IMR-90 (cell line): Measurements from ENCODE around the gene NOX3. TPM values are rescaled to one million over a fixed set of nuclear protein-coding genes. Genes with fewer than 3 reads are reported as not detected.
A peak's percentile ranks its signal among the peaks of the same experiment; 100 is the strongest.

Experiments used
- ATAC-seq: fragments of 200-7000 bp; cut with Tn5 transposase; 2 replicates; pipeline ENCODE4 v1.9.1; 2020; ENCODE audit warnings: low read depth, mild to moderate bottlenecking, moderate library complexity
- BruUV-seq: library from RNA; stranded (reverse); fragments of 400-500 nt; replicated peaks from 2 replicates; lab custom pipeline; 2021; lab: Mats Ljungman, UMichigan
- CTCF ChIA-PET: fragments of 300-600 bp; formaldehyde crosslinking; extraction: SDS; loops from one replicate; lab custom pipeline; 2021; ENCODE audit warnings: antibody characterized with exemption; lab: Yijun Ruan, JAX
- POLR2A ChIA-PET: fragments of 300-600 bp; sonication (Branson Sonifier 250); formaldehyde crosslinking; loops from one replicate; lab custom pipeline; 2022; ENCODE audit warnings: antibody characterized with exemption; ENCODE audit not compliant: unreplicated experiment; lab: Charles Lee
- DNase-seq: peaks from one replicate; pipeline ENCODE4 v3.0.0; 2013
- H2AFZ ChIP-seq: replicated peaks from 2 replicates; pipeline ENCODE3; 2013; ENCODE audit warnings: low read length, mild to moderate bottlenecking; ENCODE audit not compliant: poor library complexity
- H2AK5ac ChIP-seq: 2 replicates; pipeline ENCODE4 v1.6.1; 2013; ENCODE audit warnings: low read depth, low read length, inconsistent platforms
- H2AK9ac ChIP-seq: replicated peaks from 2 replicates; pipeline ENCODE3; 2013; ENCODE audit warnings: mild to moderate bottlenecking, low read depth, low read length, moderate library complexity; ENCODE audit not compliant: poor library complexity
- H2BK120ac ChIP-seq: 2 replicates; pipeline ENCODE4 v1.6.1; 2013; ENCODE audit warnings: low read depth, low read length, inconsistent platforms
- H2BK15ac ChIP-seq: 3 replicates; pipeline ENCODE4 v1.6.1; 2013; ENCODE audit warnings: low read depth, low read length, inconsistent platforms
- H2BK20ac ChIP-seq: 2 replicates; pipeline ENCODE4 v1.6.1; 2013; ENCODE audit warnings: low read depth, mild to moderate bottlenecking, inconsistent platforms, low read length, moderate library complexity
- H2BK5ac ChIP-seq: 2 replicates; pipeline ENCODE4 v1.6.1; 2013; ENCODE audit warnings: mild to moderate bottlenecking, low read depth, low read length, inconsistent platforms; ENCODE audit not compliant: poor library complexity, severe bottlenecking
- H3K14ac ChIP-seq: replicated peaks from 2 replicates; pipeline ENCODE4 v1.6.1; 2013; ENCODE audit warnings: low read depth, low read length, inconsistent platforms
- H3K18ac ChIP-seq: 2 replicates; pipeline ENCODE4 v1.6.1; 2013; ENCODE audit warnings: low read depth, low read length, control low read depth
- H3K23ac ChIP-seq: 2 replicates; pipeline ENCODE4 v1.6.1; 2013; ENCODE audit warnings: low read depth, low read length, inconsistent platforms
- H3K27ac ChIP-seq: 2 replicates; pipeline ENCODE4 v1.5.1; 2013; ENCODE audit warnings: mild to moderate bottlenecking, control low read depth, low read length; ENCODE audit not compliant: insufficient read depth
- H3K27me3 ChIP-seq: 2 replicates; pipeline ENCODE4 v1.6.1; 2013; ENCODE audit warnings: low read length; ENCODE audit not compliant: control insufficient read depth, insufficient read depth
- H3K36me3 ChIP-seq: 2 replicates; pipeline ENCODE4 v1.6.1; 2013; ENCODE audit warnings: low read length, mixed read lengths; ENCODE audit not compliant: control insufficient read depth, insufficient read depth
- H3K4ac ChIP-seq: 2 replicates; pipeline ENCODE4 v1.6.1; 2013; ENCODE audit warnings: low read depth, low read length, inconsistent platforms
- H3K4me1 ChIP-seq: 2 replicates; pipeline ENCODE4 v1.6.1; 2013; ENCODE audit warnings: low read length, mixed read lengths; ENCODE audit not compliant: control insufficient read depth, insufficient read depth
- H3K4me2 ChIP-seq: 2 replicates; pipeline ENCODE4 v1.6.1; 2013; ENCODE audit warnings: low read depth, mild to moderate bottlenecking, control low read depth, low read length, moderate library complexity
- H3K4me3 ChIP-seq: 2 replicates; pipeline ENCODE4 v1.5.1; 2013; ENCODE audit warnings: low read depth, mild to moderate bottlenecking, control low read depth, low read length, moderate library complexity; ENCODE audit not compliant: insufficient read depth
- H3K56ac ChIP-seq: 2 replicates; pipeline ENCODE4 v1.6.1; 2013; ENCODE audit warnings: low read length, inconsistent platforms; ENCODE audit not compliant: insufficient read depth; ENCODE audit errors: extremely low read depth
- H3K79me1 ChIP-seq, 2 experiments: 2 replicates each; pipeline ENCODE4 v1.6.1; 2013; ENCODE audit warnings: low read length in 2 of 2, inconsistent platforms in 1 of 2, low read depth in 1 of 2
- H3K9ac ChIP-seq: 2 replicates; pipeline ENCODE4 v1.6.1; 2013; ENCODE audit warnings: low read depth, low read length, control low read depth
- H3K9me1 ChIP-seq: 2 replicates; pipeline ENCODE4 v1.6.1; 2013; ENCODE audit warnings: low read length, inconsistent platforms; ENCODE audit not compliant: insufficient read depth
- H3K9me3 ChIP-seq: 2 replicates; pipeline ENCODE4 v1.6.1; 2013; ENCODE audit warnings: low read length; ENCODE audit not compliant: control insufficient read depth, insufficient read depth
- H4K20me1 ChIP-seq: 2 replicates; pipeline ENCODE4 v1.6.1; 2013; ENCODE audit warnings: low read length, inconsistent platforms; ENCODE audit not compliant: insufficient read depth
- H4K5ac ChIP-seq: 2 replicates; pipeline ENCODE4 v1.6.1; 2013; ENCODE audit warnings: mild to moderate bottlenecking, low read depth, low read length, control low read depth
- H4K8ac ChIP-seq, 2 experiments: 2 replicates each; pipeline ENCODE4 v1.6.1; 2013; ENCODE audit warnings: low read depth in 2 of 2, low read length in 2 of 2, control low read depth in 1 of 2, inconsistent platforms in 1 of 2
- H4K91ac ChIP-seq: 2 replicates; pipeline ENCODE4 v1.6.1; 2013; ENCODE audit warnings: low read depth, low read length, inconsistent platforms; ENCODE audit not compliant: insufficient read depth
- BHLHE40 ChIP-seq: fragments of 150-350 bp; IDR thresholded peaks from 2 replicates; pipeline ENCODE4 v1.6.1; 2016; ENCODE audit warnings: mild to moderate bottlenecking, low read depth, low read length
- CEBPB ChIP-seq: IDR thresholded peaks from 2 replicates; pipeline ENCODE4 v1.6.1; 2012; ENCODE audit warnings: low read depth, low read length, improper control_type of control experiment
- CHD1 ChIP-seq: IDR thresholded peaks from 2 replicates; pipeline ENCODE4 v1.6.1; 2012; ENCODE audit warnings: low read depth, low read length, improper control_type of control experiment
- CTCF ChIP-seq: conservative IDR thresholded peaks from 2 replicates; pipeline ENCODE4 v1.5.1; 2012; ENCODE audit warnings: mild to moderate bottlenecking, low read depth, low read length, improper control_type of control experiment
- ELK1 ChIP-seq: fragments of 150-350 bp; IDR thresholded peaks from 2 replicates; pipeline ENCODE4 v1.6.1; 2016; ENCODE audit warnings: low read depth, mild to moderate bottlenecking, low read length, moderate library complexity, borderline replicate concordance
- FOS ChIP-seq: fragments of 150-350 bp; IDR thresholded peaks from 2 replicates; pipeline ENCODE4 v1.6.1; 2016; ENCODE audit warnings: low read depth, low read length
- MAFK ChIP-seq: IDR thresholded peaks from 2 replicates; pipeline ENCODE4 v1.6.1; 2012; ENCODE audit warnings: low read depth, low read length, improper control_type of control experiment
- MAZ ChIP-seq: IDR thresholded peaks from 2 replicates; pipeline ENCODE4 v1.6.1; 2012; ENCODE audit warnings: low read depth, mild to moderate bottlenecking, low read length, improper control_type of control experiment, moderate library complexity, borderline replicate concordance
- MXI1 ChIP-seq: IDR thresholded peaks from 2 replicates; pipeline ENCODE4 v1.6.1; 2012; ENCODE audit warnings: low read depth, mild to moderate bottlenecking, low read length, moderate library complexity, borderline replicate concordance
- NFE2L2 ChIP-seq: fragments of 150-350 bp; IDR thresholded peaks from 2 replicates; pipeline ENCODE4 v1.6.1; 2016; ENCODE audit warnings: low read depth, mild to moderate bottlenecking, low read length
- POLR2A ChIP-seq: IDR thresholded peaks from 2 replicates; pipeline ENCODE4 v1.6.1; 2012; ENCODE audit warnings: mild to moderate bottlenecking, low read depth, low read length
- RAD21 ChIP-seq: IDR thresholded peaks from 2 replicates; pipeline ENCODE4 v1.6.1; 2012; ENCODE audit warnings: low read length, improper control_type of control experiment
- RCOR1 ChIP-seq: IDR thresholded peaks from 2 replicates; pipeline ENCODE4 v1.6.1; 2012; ENCODE audit warnings: mild to moderate bottlenecking, low read length, improper control_type of control experiment; ENCODE audit not compliant: insufficient replicate concordance
- SMC3 ChIP-seq: fragments of 150-350 bp; IDR thresholded peaks from 2 replicates; pipeline ENCODE4 v1.6.1; 2016; ENCODE audit warnings: low read depth, mild to moderate bottlenecking, antibody characterized with exemption, low read length, moderate library complexity
- USF2 ChIP-seq: fragments of 150-350 bp; IDR thresholded peaks from 2 replicates; pipeline ENCODE4 v1.6.1; 2017; ENCODE audit warnings: mild to moderate bottlenecking, antibody characterized with exemption, low read length, low read depth
- WGBS, 2 experiments: methylation state at CpG; one replicate each; pipeline versions ENCODE4 v1.1.5 to v1.1.7; 2013; ENCODE audit warnings: missing lambda C conversion rate in 2 of 2; ENCODE audit not compliant: insufficient read length in 1 of 2; ENCODE audit errors: extremely low coverage in 2 of 2; 5-methylcytosine and 5-hydroxymethylcytosine counted together
- dilution Hi-C: fragments of 300-500 bp; cut with HindIII; formaldehyde crosslinking; loops from one replicate; pipeline ENCODE4 v1.14.3; 2018; ENCODE audit warnings: low sequenced_read_pairs; ENCODE audit not compliant: unreplicated experiment
- in situ Hi-C: fragments of 300-500 bp; cut with MboI; formaldehyde crosslinking; loops from 3 replicates; pipeline ENCODE4 v1.14.3; 2019; ENCODE audit warnings: low sequenced_read_pairs, inconsistent platforms, mixed read lengths
- intact Hi-C: fragments of 100-400 bp; cut with micrococcal nuclease; formaldehyde crosslinking; loops from 2 replicates; pipeline ENCODE4 v1.10.0; 2022
- polyA plus RNA-seq, 3 experiments: library from polyadenylated mRNA; depleted of rRNA; stranded (reverse); fragments of >200 nt; gene quantifications; 2 replicates each; pipeline ENCODE4 v1.2.3, GENCODE V29; 2012; ENCODE audit warnings: low replicate concordance in 1 of 3
- total RNA-seq: library from RNA; depleted of rRNA; stranded (reverse); fragments of >200 nt; gene quantifications from 2 replicates; pipeline ENCODE4 v1.2.3, GENCODE V29; 2012

The NOX3 gene
- total and polyA plus RNA-seq, 2 of the 4 experiments (the other 2 are of a cell fraction): not detected

GRCh38 chr6:155498370-155498769 lies 42.7 kb upstream of the NOX3 start:
- H4K8ac ChIP-seq: peak overlapping the region; percentile 27 to 55; a peak in 2 of 4 replicates
- no peaks in the 10 kb centered on the region for H3K79me1 ChIP-seq
- in situ Hi-C loops (loop anchor here (5.0 to 10.0 kb wide), 2 partner anchors 171 to 314 kb away; no protein-coding TSS in a partner anchor), intact Hi-C loops (loop anchor here (5.0 kb wide), 1 partner anchor 321 kb away; no protein-coding TSS in a partner anchor), dilution Hi-C loops (no loop called here)
- no peak overlapping the region for H3K56ac ChIP-seq
- no peaks in the 10 kb centered on the region for H4K20me1 ChIP-seq
- DNase-seq (peak; percentile 39), ATAC-seq (no peak)
- H3K9ac ChIP-seq: peak overlapping the region; percentile 10; the same call in 1 of the 2 replicates
- peak overlapping the region; percentile 21 for H2BK5ac ChIP-seq
- H3K4me3 ChIP-seq: no peak overlapping the region
- no peak overlapping the region for H3K4me2 ChIP-seq
- peak overlapping the region; percentile 67 for H2BK120ac ChIP-seq
- peak overlapping the region; percentile 9; the same call in 1 of the 2 replicates for H3K27ac ChIP-seq
- H4K5ac ChIP-seq: peak overlapping the region; percentile 75; the same call in 1 of the 2 replicates
- H4K91ac ChIP-seq: peak overlapping the region; percentile 58
- peak overlapping the region; percentile 1; the same call in 1 of the 2 replicates for H2AK5ac ChIP-seq
- H2AK9ac ChIP-seq: no peak overlapping the region
- H3K23ac ChIP-seq: no peak overlapping the region
- BruUV-seq: no TSS peak
- 0 out of 2 replicates have a peak overlapping the region, but pooled peaks have one; percentile 11 for H3K14ac ChIP-seq
- H2BK20ac ChIP-seq: peak overlapping the region; percentile 44; the same call in 1 of the 2 replicates
- no peaks in the 10 kb centered on the region for H3K9me1 ChIP-seq
- no peaks in the 10 kb centered on the region for H3K36me3 ChIP-seq
- H3K4me1 ChIP-seq: peaks cover 10% of the 10 kb centered on the region
- no peaks in the 10 kb centered on the region for H3K27me3 ChIP-seq
- H2AFZ ChIP-seq: peak overlapping the region; percentile 16
- ChIA-PET POLR2A (no interaction called here), CTCF (no interaction called here)
- H3K18ac ChIP-seq: peak overlapping the region; percentile 95; the same call in 1 of the 2 replicates
- WGBS, 2 experiments: 100% methylated on average over 1 of the region's 2 CpGs; no CpG with 5 or more reads in 1 of the 2 experiments
- H2BK15ac ChIP-seq: peak overlapping the region; percentile 78; the same call in 2 of the 3 replicates
- no peaks in the 10 kb centered on the region for H3K9me3 ChIP-seq
- H3K4ac ChIP-seq: peak overlapping the region; percentile 13
- TF ChIP-seq ELK1 (no peak), CEBPB (no peak), USF2 (no peak), POLR2A (no peak), FOS (no peak), BHLHE40 (no peak), SMC3 (no peak), RAD21 (0 out of 2 replicates have a peak, but pooled peaks have one; percentile 33), MAZ (no peak), MXI1 (no peak), MAFK (no peak), RCOR1 (no peak), CHD1 (no peak), CTCF (0 out of 2 replicates have a peak, but pooled peaks have one; percentile 21), NFE2L2 (no peak)
